ENCODE data around the gene DLX6.

- TF ChIP-seq CTCF (conservative IDR thresholded peaks at IDR 0.05; ENCODE audit: low read depth, low read length): no peak
- no peak for TF ChIP-seq EZH2 (IDR thresholded peaks at IDR 0.05; ENCODE audit: borderline replicate concordance, low read depth, low read length, poor library complexity, severe bottlenecking)
These were observed 3.4 kb upstream of the DLX6 start for GRCh38 chr7:97001656-97002554.
